ENCODE measurements around the gene LRCH4.

- no peak for TF ChIP-seq CTCF (IDR thresholded peaks at IDR 0.05)
- TF ChIP-seq POLR2AphosphoS5 (IDR thresholded peaks at IDR 0.05; ENCODE audit: low read depth, low read length) = no peak
- TF ChIP-seq REST (IDR thresholded peaks at IDR 0.05; ENCODE audit: insufficient read depth in 1 of 2, low read depth in 2 of 2, low read length in 1 of 2) = no peak
- no peak for TF ChIP-seq SIN3A (IDR thresholded peaks at IDR 0.05; ENCODE audit: borderline replicate concordance, insufficient read depth, low read depth, low read length)
- TF ChIP-seq TCF7L2 (IDR thresholded peaks at IDR 0.05; ENCODE audit: low read depth, low read length) = no peak
Measured at GRCh38 chr7:100609958-100610357, 24.0 kb upstream of the LRCH4 start.
